NCI-H1436 (cell line): ENCODE data around the gene ZPBP2.

ENCODE experiments used
- DNase-seq: peaks from one replicate; lab custom pipeline; 2025; lab: John Stamatoyannopoulos, UW

The ZPBP2 gene

DNA sequence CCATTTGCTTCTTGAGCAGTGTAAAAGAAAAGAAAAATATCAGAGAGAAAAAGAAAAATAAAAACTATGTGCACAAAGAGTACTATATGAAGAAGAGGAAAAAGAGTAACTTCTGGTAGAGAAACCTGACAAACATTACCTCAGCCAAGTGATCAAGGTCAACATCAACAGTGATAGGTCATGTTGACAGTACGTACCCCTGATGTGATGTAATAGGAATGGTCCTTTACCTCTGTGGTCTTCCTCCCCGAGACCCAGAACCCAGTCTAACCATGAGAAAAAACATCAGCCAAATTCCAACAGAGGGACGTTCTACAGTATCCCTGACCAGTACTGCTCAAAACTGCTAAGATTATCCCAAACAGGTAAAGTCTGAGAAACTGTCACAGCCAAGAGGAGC lies 46.0 kb downstream of the ZPBP2 start:
- no peak for DNase-seq

- DNase-seq = no peak
Measured at GRCh38 chr17:39915559-39915958, 47.6 kb downstream of the ZPBP2 start.

- DNase-seq = no peak
Measured at GRCh38 chr17:39916918-39917317, 48.9 kb downstream of the ZPBP2 start.

GRCh38 chr17:39919087-39919683 lies 51.2 kb downstream of the ZPBP2 start:
- DNase-seq = no peak

DNA sequence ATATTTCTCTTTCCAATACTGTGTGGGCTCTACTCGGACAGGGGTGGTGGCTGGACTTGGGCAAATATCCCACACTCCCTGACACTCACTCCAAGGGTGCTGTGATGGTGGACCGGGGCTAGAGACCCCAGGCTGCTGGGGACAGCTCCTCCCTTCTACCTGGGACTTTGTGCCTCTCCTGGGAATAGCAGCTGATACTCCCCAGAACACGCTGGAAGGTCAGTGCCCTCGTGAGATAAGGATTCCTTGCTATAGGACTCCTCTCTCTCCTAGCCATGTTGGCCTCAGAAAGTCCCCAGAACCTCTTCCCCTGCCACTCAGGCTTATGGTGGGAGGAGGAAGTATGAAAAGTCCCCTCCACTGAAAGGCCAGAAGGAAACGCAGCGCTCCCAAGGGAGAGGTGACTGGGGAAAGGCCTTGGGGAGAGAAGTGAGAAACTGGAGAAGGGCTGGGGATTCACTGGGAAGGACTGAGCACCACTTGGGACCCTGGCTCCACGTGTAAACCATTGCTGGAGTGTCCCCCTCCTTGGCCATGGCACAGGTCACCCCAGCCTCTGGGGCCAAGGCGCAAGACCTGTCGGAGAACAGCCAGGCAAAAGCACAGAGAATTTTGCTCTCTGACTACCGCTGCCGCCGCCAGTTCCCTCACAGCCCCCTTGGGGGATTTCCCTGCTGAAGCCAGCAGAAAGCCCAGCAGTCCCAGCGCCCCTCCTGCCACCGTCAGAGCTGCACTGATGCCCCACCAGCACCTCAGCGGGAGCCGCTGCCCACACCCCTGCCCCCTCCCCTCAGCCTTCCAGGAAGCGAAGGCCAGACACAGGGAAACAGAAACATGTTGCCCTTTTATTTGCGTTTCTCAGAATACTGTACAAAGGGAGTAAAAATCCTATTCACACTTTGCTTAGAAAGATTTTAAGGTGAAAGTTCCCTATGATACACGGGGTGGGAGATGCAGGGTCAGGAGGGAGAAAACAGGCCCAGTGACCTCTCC lies 52.5 kb downstream of the ZPBP2 start:
- no peak for DNase-seq

DNA sequence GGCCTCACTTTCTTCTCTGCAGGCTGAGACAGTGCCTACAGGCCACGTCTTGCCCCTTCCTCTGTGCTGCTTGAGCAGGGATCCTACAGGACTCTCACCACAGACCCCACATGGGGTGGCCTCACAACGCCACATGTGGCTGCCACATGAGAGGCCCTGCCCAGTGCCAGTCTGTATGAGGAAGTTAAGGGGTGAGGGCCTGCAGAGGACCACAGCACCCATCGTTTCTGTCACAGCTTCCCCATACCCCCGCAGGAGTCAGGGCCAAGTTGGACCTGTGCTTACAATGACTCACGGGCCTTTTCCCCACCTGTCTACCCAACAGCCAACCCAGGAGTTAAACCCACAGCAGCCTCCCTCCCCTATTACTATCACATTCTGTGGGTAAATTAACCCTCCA lies 53.3 kb downstream of the ZPBP2 start:
- no peak for DNase-seq

DNA sequence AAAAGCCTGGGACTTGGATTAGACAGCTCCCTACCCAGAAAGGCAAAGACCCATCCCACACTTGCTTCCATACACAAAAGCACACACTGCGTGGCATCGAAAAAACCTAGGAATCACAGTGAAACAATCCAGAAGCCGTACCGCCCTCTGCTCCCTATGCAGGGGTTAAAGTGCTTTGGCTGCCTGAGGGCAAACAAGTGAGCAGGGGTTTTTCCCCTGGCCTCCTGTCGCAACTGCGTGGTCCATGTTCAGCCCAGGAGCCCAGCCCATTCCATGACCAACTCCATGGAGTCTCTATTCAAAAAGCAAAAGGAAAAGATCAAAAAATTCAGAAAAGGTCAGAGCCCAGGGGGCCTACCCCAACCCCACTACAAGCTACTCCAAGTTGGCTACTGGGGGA lies 54.0 kb downstream of the ZPBP2 start:
- DNase-seq = no peak

- no peak for DNase-seq
Measured at GRCh38 chr17:39923230-39923629, 55.2 kb downstream of the ZPBP2 start.

- DNase-seq = no peak
Measured at GRCh38 chr17:39923836-39924690, 56.1 kb downstream of the ZPBP2 start.

DNA sequence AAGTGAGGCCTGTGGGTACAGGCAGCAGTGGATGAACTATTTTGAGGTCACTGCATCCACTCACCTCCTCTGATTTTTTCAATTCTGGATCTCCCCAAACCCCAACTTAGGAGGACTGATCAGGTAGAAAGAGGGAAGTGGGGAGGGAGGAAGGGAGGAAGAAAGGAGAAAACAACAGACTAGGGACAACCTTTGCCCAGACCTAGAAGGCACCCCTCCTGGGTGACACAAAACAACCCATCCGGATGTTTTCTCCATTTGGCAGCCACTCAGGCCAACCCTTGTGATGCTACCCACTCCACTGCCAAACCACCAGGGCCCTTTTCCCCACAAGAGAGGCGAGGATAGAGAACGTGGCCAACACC lies 56.7 kb downstream of the ZPBP2 start:
- DNase-seq = no peak

DNA sequence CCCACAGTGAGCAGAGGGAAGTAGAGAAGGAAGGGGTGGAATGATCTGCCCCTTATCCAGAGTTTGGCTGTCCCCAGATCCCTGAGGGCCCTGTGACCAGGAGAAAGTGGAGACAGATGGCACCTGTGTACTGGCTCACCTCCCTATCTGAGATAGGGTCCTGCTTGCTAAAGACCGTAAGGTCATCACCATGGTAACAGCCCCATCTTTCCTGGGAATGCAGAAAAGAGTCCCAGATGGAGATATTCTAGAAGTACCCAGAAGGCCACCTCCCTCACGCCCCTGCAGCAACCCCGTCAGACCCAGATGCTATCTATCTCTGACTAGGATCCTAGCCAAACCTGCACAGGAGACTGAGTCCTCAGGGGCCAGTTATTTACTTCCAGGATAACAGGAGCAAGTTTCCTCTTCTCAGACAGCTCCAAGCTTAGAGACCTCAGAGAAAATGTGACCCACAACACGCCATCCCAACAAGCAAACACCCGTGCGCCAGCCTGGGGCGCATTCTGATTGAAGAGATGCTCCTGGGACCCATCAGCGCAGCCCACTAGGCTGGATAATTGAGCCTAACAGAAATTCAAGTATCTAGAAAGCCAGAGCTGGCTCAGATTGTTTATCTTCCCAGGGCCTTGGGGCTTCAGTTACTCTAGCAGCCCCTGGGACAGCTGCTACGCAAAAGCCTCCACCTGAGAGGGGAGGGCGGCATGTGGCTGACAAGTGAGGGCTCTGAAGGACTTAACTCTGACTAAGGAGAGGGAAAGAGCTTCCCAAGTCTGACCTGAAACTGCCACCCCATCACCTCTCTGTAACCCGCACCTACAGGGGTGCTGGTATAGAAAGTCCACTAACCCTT lies 57.5 kb downstream of the ZPBP2 start:
- DNase-seq = peak; percentile 79

DNA sequence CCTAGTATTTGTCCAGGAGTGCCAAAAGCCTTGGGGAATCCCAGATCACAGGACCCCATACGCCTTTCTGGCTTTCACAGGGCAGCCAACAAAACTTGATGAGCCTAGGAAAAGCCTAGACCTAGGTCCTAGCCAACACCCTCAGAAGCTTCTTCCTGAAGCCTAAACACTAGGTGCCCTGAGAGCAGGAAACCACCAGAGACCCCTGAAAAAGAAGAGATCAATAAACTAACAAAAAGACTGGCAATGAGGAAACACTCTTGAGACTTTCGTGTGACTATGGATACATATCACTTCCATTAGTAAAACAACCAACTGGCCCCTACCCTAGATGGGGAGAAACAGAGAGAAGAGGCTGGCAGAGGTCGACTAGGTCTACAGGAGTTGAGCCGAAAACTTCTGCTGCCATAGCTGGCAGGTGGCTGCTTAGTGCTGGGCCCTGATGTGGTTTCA lies 58.2 kb downstream of the ZPBP2 start:
- DNase-seq = no peak

GRCh38 chr17:39926588-39927100 lies 58.6 kb downstream of the ZPBP2 start:
- DNase-seq = no peak
